HG02970 (cell line): ENCODE measurements around the gene MARK1.

ENCODE experiments used
- ATAC-seq: cut with Tn5 transposase; IDR thresholded peaks from one replicate; pipeline ENCODE4 v1.9.1; 2021; ENCODE audit warnings: mild to moderate bottlenecking, moderate library complexity, moderate number of reproducible peaks; ENCODE audit not compliant: unreplicated experiment, low FRiP score

MARK1 gene

DNA sequence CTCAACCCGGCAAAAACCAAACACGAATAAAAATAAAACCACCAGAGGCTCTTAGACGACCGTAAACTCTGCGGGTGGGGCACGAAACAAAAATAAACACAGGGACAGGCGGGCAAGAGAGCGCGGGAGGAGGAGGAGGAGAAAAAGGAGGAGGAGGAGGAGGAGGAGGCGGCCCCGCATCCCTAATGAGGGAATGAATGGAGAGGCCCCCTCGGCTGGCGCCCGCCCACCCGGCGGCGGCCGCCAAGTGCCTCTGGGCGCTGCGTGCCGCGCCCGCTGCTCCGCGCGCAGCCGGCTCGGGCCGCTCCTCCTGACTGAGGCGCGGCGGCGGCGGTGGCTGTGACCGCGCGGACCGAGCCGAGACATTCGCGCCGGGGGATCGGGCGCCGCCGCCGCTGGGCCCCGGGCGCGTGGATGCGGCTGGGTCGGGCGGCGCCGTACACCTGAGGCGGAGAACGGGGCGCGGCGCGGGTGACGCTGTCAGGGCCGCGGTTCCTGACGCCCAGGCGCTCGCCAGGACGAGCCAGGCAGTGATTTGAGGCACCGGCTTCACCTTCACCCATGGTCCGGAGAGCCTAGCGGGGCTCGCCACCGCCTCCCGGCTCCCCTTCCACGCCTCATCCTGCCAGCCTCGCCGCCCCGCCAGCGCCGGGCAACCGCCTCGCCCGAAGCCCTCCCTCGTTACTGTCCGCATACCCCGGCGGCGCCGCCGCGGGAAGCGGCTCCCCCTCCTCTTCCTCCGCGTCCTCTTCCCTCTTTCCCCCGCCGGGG is at the start of gene MARK1:
Gene MARK1 (plus strand): TSS at position 229 of the 771 bp plus-strand sequence. CDS start 687 bp downstream, outside the sequence.
- no peak for ATAC-seq

DNA sequence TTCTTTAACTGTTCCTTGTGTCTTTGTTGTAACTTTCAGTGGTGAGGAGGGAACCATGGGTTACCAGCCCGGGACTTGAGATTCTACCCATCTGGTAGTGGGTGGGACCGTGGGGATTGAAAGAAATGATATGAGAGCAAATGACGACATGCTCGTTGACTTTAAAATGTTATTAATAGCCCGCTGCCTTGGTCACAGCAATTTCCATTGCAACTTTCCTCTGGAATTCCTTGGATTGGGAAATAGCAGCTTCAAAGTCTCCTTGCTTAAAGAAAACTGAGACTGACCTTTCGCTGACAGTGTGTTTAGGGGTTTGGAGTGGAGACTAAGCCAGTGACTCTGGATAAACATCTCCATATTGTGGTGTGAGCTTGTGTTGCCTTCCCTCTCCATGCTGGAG is 44.2 kb upstream of the MARK1 start:
- no peak for ATAC-seq

DNA sequence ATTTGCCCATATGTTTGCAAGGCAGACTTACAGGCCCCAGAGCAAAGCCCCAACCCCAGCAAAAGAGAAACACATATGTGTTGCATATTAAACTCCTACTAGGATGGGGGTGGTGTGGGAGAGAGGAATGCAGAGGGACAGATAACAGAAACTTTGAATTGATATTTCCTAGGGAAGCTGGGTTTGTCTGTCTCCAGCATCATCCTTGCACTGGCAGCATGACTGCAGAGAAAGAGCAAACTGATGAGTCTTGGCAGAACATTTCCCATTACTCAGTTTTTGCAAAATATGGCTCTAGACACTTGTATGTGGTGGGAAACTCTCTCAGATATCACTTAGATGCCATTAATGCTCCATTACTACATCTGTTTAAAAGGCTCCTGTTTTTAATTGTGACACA is 43.8 kb upstream of the MARK1 start:
- no peak for ATAC-seq

DNA sequence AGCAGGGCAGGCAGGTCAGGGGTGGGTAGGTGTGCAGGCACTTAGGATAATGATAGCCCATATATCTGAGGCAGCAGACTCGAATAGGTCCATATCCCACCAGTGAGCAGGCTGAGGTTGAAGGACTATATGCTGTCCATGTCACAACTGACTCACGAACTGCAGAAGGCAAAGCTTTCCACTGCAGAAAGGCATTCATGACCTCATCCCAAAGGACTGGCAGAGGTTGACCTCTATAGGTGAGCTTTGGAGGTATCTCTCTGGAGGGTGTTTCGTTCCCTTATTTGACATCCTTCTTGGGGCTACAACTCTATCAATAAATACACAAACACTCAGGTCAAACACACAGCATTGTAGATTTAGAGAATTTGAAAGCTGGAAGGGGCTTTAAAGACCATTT is 42.8 kb upstream of the MARK1 start:
- no peak for ATAC-seq

DNA sequence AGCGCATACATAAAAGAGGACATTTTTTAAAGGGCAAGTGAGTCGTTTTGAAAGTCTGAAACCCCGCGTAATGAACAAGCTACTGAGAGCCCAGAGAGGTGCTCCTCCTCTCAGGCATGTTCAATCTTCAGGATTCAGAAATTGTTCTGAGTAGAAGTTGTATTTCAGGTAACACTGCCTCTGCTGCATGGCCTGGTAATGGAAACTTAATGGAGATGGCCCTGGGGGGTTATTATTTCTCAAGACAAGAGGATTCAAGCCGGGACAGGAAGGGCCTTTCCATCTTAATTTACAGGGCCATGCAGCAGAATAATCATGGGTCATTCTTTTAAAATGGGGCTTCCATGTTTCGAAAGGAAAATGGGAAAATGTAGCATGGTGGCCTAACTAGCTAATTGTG is 42.1 kb upstream of the MARK1 start:
- ATAC-seq, result no peak

DNA sequence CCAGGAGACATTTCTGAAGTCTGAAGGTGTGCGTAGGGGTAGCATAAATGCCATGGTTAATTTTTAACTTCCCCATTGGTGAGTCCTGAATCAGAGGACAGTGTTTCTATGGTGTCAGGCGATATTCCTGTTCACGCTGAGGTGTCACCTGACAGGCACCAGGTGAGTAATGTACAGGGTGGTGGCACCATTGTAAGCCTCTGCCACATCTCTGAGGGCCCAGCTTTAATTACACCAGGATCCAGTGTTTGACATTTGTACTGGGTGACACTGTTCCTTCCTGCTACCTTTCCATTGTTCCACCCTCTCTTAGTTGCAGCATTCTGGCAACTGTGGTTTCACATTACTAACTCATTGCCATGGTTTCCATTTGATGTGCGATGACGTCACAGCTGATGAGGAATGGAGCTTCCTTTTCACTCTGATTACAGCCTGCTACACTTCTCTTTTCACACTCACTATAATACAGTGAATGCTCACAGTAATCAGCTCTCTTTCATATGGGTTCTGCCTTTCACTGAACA is 40.6 kb upstream of the MARK1 start:
- ATAC-seq, result no peak

DNA sequence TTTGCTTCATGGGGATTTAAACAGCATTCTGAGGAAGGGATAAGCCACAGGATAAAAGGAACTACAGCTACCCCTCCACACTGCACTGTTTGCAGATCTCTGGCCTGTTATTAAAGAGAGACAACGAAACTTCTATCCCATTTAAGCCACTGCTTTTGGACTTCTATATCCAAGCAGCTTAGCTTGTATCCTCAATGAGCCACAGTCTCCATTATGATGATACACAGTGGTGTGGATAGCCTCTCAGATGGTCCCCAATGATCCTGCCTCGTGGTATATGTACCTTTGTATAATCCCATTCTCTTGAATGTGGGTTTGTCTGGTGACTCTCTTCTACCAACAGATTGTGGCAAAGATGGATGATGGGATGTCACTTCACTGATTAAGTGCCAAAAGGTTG is 36.0 kb upstream of the MARK1 start:
- ATAC-seq, result no peak

DNA sequence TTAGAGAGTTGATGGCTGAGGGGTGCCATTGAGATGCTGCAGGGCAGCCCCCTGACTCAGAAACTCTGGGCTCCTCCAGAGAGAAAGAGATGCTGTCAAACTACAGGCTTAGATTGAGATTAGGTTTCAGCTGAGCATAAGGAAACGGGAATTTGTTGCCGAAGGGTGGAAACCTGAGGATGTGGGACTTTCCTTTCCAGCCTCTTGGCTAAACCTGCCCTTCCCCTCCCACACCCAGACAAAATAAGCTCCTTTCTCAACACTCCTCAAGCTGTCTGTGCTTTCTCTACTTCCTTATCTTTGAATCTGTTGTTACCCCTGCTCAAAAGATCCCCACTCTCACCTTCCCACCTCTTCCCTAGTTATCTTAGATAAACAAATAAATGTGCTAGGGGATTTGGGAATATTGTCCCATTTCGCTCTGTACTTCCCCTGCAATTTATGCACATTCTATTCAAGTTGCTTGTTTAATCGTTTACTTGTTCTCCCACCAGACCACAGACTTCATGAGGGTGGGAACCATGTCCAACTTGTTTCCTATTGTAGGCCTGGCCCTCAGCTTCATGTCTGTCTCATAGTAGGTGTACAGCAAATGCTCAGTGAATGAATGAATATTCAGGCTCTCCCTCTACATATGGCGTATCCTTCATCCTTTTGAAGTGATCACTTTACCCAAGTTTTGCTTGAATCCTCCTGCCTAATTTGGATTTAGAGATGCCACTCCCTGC is 30.6 kb upstream of the MARK1 start:
- no peak for ATAC-seq

DNA sequence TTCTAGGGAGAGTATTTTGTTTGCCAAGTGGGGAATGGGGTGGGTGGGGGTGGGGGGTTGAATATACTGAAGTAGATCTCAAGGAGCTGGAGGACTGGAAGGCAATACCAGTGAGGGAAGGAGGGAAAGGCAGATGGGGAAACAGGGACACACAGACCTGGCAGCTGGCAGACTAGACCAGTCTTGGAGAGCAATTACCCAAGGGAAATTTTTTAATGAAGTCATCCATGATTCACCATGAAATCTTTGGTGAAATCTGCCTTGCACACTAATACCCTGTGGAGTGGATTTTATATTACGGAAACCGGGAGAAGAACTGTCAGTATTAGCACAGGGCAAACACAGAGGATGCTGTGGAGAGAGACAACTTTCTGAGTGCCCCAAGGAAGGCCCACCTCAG is 29.7 kb upstream of the MARK1 start:
- ATAC-seq, result no peak

DNA sequence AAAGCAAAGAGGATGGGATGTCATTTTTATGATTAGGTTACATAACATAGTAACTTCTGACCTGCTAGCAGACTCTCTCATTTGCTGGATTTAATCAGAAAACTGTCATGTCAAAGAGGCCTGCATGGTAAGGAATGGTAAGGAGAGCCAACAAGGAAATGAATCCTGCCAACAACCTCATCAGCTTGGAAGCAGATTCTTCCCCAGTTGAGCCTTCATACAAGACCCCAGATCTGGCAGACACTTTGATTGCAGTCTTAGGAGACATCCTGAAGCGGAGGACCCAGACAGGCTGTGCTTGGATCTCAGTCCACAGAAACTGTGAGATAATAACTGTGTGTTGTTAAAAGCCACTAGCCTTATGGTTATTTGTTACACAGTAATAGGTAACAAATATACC is 27.6 kb upstream of the MARK1 start:
- no peak for ATAC-seq

DNA sequence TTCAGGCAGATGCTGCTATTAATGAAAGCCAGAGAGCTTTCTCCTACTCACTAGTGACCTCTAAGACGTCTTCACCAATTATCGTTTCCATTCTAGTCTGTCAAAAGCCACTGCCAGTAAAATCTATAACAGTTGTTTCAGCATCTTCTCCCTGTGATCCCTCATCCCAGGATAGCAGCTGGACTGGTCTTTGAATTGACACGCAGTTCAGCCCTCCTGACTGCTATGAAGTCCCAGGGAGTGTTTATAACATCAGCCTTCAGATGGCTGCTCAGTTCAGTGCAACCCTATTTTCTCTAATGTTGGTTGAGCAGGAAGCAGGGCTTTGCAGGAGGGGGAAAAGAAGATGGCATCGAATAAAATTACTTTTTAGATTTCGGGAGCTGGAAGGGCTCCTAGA is 23.6 kb upstream of the MARK1 start:
- no peak for ATAC-seq

DNA sequence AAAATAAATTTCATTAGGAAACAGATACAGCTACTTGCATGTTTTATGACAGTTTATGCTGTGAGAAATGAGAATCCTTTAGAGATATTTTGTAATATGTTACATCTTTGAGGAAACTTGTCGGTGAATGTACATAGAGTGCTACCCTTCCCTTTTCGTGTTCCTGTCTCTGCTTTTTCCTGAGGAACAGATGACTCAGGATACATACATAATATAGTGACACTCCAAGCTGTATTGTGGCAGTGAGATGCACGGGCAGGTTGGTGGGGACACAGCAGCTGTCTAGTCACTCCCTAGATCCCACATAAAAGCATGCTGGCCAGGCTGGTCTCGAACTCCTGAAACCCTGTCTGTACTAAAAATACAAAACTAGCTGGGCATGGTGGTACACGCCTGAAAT is 20.9 kb upstream of the MARK1 start:
- no peak for ATAC-seq

DNA sequence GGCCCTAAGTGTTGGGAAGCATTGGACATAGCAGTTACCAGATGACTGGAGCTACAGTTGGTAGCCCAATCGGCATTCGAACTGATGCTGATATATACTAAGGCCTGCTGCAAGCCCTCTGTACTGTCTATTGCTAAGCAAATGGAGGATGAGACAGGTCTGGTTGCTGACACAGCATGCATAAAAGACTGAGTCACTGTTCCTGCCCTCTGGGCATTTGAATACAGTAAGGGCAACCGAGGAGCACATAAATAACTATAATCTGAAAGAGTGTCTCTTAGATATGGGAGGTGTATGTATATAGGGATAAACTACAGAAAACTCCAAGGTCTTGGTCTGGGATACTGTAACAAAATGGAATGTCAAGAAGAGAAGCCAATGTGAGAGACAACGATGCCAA is 16.8 kb upstream of the MARK1 start:
- ATAC-seq, result no peak

DNA sequence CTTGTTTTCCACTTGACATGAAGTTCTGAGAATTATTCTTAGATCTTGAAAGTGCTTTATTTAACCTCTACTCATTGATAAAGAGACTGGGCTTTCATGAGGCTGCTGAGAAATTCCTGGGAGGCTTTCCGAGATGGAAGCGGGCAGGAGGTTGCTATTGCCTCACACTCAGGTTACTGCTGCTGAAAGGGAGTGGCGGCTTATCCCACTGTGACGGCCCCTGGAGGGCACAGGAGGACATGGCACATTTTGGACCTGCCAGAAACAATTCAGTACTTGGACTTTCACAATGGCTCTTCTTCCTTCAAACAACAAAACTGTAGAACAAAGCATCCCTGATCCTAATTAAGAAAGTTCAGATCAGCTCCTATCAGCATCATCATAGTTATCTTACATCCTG is 16.2 kb upstream of the MARK1 start:
- no peak for ATAC-seq

DNA sequence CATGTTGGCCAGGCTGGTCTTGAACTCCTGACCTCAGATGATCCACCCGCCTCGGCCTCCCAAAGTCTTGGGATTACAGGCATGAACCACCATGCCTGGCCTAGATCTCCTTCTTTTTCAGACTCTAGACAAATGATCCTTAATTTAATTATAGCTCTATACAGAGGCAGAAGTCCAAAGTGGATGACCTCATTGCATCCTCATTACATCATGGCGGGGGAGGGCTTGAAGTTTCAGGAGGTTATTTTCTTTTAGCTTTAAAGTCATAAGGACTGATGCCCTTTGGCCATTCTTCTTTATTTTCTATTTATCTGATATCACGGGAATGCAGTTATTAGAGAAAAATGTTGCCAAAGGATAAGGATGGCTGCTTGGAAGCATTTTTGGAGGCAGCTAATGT is 14.1 kb upstream of the MARK1 start:
- ATAC-seq, result no peak

DNA sequence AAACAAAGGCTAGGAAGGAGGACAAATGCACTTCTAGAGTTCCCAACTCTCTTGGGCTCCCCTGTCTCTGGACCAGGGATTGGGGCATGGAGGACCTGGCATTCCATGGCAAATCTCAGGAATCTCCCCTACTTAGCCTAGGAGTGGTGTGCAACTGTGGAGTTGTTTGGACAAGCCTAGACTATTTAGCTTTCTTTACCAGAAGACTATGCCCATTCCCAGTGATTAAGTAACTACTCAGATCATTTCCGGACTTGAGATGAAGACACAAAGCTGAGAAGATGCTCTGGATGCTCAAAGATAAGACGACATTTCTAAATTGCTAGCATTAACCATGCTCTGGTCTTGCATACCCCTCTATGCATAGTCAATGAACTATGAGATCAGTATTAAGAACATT is 13.7 kb upstream of the MARK1 start:
- no peak for ATAC-seq

DNA sequence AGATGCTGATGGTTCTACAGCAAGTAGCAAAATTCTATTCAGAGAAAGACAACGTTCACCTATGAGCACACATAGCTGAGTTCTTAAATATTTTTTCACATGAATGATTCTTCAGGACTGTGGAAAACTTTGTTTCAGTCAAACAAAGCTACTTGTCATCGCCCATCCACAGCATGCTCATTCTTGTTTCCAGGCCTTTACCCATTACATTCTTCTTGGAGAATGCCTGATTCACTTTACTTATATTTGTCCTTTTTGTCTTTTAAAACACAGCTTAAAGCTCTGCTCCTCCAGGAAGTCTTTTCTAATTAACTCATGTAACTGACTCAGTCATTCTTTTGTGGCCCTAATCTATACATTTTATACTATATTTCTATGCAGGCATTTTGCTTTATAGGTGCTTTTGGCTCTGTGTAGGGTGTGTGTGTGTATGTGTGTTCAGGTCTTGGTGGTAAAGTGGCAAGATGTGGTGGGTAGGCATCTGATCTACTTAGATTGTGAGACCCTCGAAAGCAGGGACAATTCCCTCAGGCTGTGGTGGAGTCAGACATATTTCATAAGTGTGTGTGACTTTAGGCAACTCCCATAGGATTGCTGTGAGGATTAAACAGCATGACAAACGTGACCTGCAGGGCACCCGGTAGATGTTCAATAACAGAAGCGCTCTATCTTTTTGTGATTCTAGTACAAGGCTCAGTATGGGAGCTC is 11.8 kb upstream of the MARK1 start:
- ATAC-seq, result no peak

DNA sequence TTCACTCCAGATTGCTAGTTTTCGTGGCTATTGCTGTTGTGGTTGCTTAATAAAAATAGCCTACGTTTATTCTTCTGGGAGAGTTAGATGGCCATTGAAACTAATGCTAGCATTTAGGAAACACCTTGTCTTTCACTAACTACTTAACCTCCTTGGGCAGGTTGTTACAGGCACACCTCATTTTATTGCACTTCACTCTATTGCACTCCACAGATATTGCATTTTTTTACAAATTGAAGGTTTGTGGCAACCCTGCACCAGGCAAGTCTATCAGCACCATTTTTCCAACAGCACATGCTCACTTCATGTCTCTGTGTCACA is 11.3 kb upstream of the MARK1 start:
- no peak for ATAC-seq

DNA sequence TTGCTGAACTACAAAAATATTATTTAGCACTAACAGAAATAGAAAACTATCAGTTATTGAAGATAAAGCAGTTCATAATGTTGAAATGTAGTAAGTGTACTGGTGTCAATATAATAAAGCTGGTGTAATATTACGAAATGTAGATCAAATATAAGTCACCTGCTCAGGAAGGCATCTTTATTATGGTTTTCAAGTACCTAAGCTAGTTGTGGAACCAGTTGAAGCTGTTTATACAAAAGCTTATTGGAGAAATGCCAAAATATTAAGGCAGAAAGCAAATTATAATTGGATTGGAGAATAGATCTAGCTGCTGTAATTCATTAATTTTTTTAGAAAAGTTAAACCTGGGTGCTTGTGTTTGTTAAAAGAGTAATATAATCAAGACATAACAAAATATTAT is 6.2 kb upstream of the MARK1 start:
- no peak for ATAC-seq

DNA sequence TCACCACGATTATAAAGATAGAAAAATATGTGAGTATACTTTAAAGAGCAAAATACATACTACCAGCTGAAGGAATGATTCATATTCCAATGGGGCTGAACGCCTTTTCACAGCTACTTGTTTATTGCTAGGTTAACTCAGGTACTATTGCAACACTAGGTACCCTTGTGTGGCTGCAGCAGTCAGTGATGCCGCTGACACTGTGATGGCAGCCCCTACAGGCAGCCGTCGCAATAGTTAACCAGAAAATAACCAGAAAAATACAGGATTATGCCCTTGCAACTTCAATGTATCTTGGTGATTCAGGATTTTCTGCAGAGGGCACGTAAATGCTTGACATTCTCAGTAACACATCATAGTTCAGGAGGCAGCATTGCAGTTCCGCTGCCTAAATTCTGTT is 1.6 kb upstream of the MARK1 start:
- no peak for ATAC-seq

DNA sequence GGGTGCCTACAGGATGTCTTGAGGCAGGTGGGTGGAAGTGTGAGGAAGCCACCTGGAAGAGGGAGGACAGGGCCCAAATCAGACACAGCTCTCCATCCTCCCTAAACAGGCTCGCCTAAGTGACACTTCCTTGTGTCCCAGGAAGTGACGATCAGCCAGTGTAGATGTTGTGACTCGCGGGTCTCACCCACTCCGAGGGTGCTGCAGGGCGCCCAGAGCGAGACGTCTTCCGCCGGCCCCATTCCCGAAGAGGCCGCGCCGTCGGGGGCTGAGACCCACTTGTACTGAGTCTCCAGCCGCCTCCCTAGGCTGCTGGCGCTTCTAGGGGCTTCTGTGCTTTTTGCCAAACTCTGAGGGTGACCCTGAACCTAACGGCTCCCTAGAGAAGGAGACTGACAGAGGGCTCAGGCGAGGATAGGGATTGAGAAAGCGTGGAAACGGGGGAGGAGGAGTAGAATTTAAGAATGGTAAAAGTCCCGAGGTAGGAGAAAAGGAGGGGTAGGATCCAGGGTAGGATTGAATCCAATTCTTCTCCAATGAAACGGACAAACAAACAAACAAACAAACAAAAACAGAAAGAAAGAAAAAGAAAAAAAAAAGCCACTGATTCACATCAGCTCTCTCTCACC is 543 bp upstream of the MARK1 start:
- ATAC-seq, result no peak
